PC-3 (cell line): Measurements from ENCODE around the gene WT1.

Source experiments
- EZH2 ChIP-seq: fragments of 300-600 bp; sonication (generic); IDR thresholded peaks from one replicate; pipeline ENCODE4 v1.6.1; 2017; ENCODE audit warnings: antibody characterized with exemption, mild to moderate bottlenecking, low read length; ENCODE audit not compliant: unreplicated experiment
- TF ChIP-seq, protein P1 (sequence below): fragments of 300-600 bp; sonication (generic); conservative IDR thresholded peaks from 2 replicates; pipeline ENCODE4 v1.5.1; 2017; ENCODE audit warnings: antibody characterized with exemption, low read depth, mild to moderate bottlenecking, low read length

DNA sequence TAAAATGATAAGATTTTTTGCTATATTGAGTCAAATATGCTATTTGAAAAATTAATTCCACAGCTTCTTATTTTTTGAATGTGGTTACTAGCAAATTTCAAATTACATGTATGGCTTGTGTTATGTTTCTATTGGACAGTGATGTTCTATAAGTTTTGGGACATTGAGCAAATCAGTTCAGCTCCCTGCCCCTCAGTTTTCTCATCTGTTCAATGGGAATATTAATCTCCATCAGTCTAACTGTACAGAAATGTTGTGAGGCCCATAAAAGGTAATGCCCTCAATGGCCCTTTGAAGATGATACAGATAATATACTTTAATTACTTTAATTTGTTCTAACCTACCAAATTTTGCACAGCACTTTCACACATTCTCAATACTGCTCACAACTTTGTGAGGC, 15.2 kb downstream of the WT1 start:
- TF ChIP-seq, protein P1, sequence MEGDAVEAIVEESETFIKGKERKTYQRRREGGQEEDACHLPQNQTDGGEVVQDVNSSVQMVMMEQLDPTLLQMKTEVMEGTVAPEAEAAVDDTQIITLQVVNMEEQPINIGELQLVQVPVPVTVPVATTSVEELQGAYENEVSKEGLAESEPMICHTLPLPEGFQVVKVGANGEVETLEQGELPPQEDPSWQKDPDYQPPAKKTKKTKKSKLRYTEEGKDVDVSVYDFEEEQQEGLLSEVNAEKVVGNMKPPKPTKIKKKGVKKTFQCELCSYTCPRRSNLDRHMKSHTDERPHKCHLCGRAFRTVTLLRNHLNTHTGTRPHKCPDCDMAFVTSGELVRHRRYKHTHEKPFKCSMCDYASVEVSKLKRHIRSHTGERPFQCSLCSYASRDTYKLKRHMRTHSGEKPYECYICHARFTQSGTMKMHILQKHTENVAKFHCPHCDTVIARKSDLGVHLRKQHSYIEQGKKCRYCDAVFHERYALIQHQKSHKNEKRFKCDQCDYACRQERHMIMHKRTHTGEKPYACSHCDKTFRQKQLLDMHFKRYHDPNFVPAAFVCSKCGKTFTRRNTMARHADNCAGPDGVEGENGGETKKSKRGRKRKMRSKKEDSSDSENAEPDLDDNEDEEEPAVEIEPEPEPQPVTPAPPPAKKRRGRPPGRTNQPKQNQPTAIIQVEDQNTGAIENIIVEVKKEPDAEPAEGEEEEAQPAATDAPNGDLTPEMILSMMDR, result no peak
- no peak for TF ChIP-seq EZH2
